HG03354 (cell line): ENCODE results near the gene PRR19.
"Not testable (repeated sequence)": the region's sequence is repeated elsewhere in the genome, so short reads cannot be mapped to it uniquely, and the experiment has no call there.

Experiments used
- ATAC-seq: cut with Tn5 transposase; IDR thresholded peaks from one replicate; pipeline ENCODE4 v1.9.1; 2021; ENCODE audit warnings: mild to moderate bottlenecking; ENCODE audit not compliant: unreplicated experiment, poor library complexity, severe bottlenecking

PRR19 gene

GRCh38 chr19:42339922-42340321 lies 38.0 kb downstream of the PRR19 start:
- not testable (repeated sequence) for ATAC-seq

GRCh38 chr19:42343344-42344110 lies 41.6 kb downstream of the PRR19 start:
- no peak for ATAC-seq

GRCh38 chr19:42344336-42344893 lies 42.5 kb downstream of the PRR19 start:
- no peak for ATAC-seq

GRCh38 chr19:42345191-42345812 lies 43.4 kb downstream of the PRR19 start:
- no peak for ATAC-seq

GRCh38 chr19:42348211-42348610 lies 46.3 kb downstream of the PRR19 start:
- ATAC-seq, result no peak

GRCh38 chr19:42349378-42350107 lies 47.6 kb downstream of the PRR19 start:
- no peak for ATAC-seq

- no peak for ATAC-seq
Measured at GRCh38 chr19:42350417-42350816, 48.5 kb downstream of the PRR19 start.

GRCh38 chr19:42351079-42351735 lies 49.3 kb downstream of the PRR19 start:
- ATAC-seq, result no peak

GRCh38 chr19:42352301-42353259 lies 50.6 kb downstream of the PRR19 start:
- ATAC-seq, result no peak

GRCh38 chr19:42353341-42354015 lies 51.5 kb downstream of the PRR19 start:
- ATAC-seq, result no peak

- no peak for ATAC-seq
Measured at GRCh38 chr19:42355896-42356295, 54.0 kb downstream of the PRR19 start.

GRCh38 chr19:42356686-42357085 lies 54.8 kb downstream of the PRR19 start:
- no peak for ATAC-seq

- no peak for ATAC-seq
Measured at GRCh38 chr19:42357290-42357689, 55.4 kb downstream of the PRR19 start.
